Ishikawa (cell line): ENCODE results near the gene RIPOR1.

Experiments
- CEBPB ChIP-seq: IDR thresholded peaks from 2 replicates; pipeline ENCODE4 v1.6.1; 2012
- CREB1 ChIP-seq: IDR thresholded peaks from 2 replicates; pipeline ENCODE4 v1.6.1; 2012; ENCODE audit warnings: low read depth
- EGR1 ChIP-seq: IDR thresholded peaks from 2 replicates; pipeline ENCODE4 v1.6.1; 2012
- EP300 ChIP-seq: IDR thresholded peaks from 2 replicates; pipeline ENCODE4 v1.6.1; 2012; ENCODE audit warnings: borderline replicate concordance
- FOXM1 ChIP-seq: IDR thresholded peaks from 2 replicates; pipeline ENCODE4 v1.6.1; 2012; ENCODE audit warnings: low read depth, borderline replicate concordance
- NFIC ChIP-seq: IDR thresholded peaks from 2 replicates; pipeline ENCODE4 v1.6.1; 2012
- RAD21 ChIP-seq: IDR thresholded peaks from 2 replicates; pipeline ENCODE4 v1.6.1; 2012; ENCODE audit warnings: low read depth
- REST ChIP-seq: IDR thresholded peaks from 2 replicates; pipeline ENCODE4 v1.6.1; 2012; ENCODE audit warnings: low read depth, mild to moderate bottlenecking
- TAF1 ChIP-seq: IDR thresholded peaks from 2 replicates; pipeline ENCODE4 v1.6.1; 2012; ENCODE audit warnings: low read depth, mild to moderate bottlenecking
- TCF12 ChIP-seq: IDR thresholded peaks from 2 replicates; pipeline ENCODE4 v1.6.1; 2012; ENCODE audit warnings: low read depth
- TEAD4 ChIP-seq: IDR thresholded peaks from 2 replicates; pipeline ENCODE4 v1.6.1; 2012
- USF1 ChIP-seq: IDR thresholded peaks from 2 replicates; pipeline ENCODE4 v1.6.1; 2012
- YY1 ChIP-seq: IDR thresholded peaks from 2 replicates; pipeline ENCODE4 v1.6.1; 2012; ENCODE audit warnings: low read depth
- ZBTB7A ChIP-seq: IDR thresholded peaks from 2 replicates; pipeline ENCODE4 v1.6.1; 2012; ENCODE audit warnings: low read depth
- TF ChIP-seq, protein P1 (sequence below): IDR thresholded peaks from 2 replicates; pipeline ENCODE4 v1.6.1; 2012

RIPOR1 gene

DNA sequence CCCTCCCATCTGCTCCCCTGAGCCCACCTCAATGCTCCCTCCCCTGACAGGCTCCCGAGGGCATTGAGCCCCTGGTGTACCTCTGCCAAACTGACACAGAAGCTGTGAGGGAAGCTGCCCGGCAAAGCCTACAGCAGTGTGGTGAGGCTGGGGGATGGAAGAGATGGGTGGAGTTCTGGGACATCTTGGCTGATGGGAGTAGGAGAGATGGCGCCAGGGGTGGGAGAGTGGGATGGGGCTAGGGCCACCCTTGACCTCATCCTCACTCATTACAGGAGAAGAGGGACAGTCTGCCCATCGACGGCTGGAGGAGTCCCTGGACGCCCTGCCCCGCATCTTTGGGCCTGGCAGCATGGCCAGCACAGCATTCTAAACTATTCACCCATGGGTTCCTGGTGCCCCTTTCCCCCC lies 17.5 kb downstream of the RIPOR1 start:
- TF ChIP-seq EGR1, result no peak
- no peak for TF ChIP-seq NFIC
- TF ChIP-seq YY1, result no peak
- no peak for TF ChIP-seq FOXM1
- TF ChIP-seq REST, result no peak
- no peak for TF ChIP-seq TAF1
- no peak for TF ChIP-seq TCF12
- no peak for TF ChIP-seq RAD21
- TF ChIP-seq TEAD4, result no peak
- TF ChIP-seq CREB1, result no peak
- TF ChIP-seq CEBPB, result no peak
- TF ChIP-seq EP300, result no peak
- TF ChIP-seq ZBTB7A, result no peak
- TF ChIP-seq USF1, result no peak
- TF ChIP-seq, protein P1, sequence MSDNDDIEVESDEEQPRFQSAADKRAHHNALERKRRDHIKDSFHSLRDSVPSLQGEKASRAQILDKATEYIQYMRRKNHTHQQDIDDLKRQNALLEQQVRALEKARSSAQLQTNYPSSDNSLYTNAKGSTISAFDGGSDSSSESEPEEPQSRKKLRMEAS, result no peak

GRCh38 chr16:67546761-67547422 lies 18.3 kb downstream of the RIPOR1 start:
- TF ChIP-seq TAF1, result no peak
- 0 out of 2 replicates have a peak, but pooled peaks have one; percentile 16 for TF ChIP-seq USF1
- no peak for TF ChIP-seq TEAD4
- peak; percentile 84 for TF ChIP-seq RAD21
- no peak for TF ChIP-seq FOXM1
- TF ChIP-seq EGR1, result no peak
- TF ChIP-seq REST, result no peak
- no peak for TF ChIP-seq CREB1
- TF ChIP-seq, protein P1, result no peak
- no peak for TF ChIP-seq EP300
- TF ChIP-seq YY1, result no peak
- no peak for TF ChIP-seq TCF12
- no peak for TF ChIP-seq CEBPB
- no peak for TF ChIP-seq NFIC
- TF ChIP-seq ZBTB7A, result no peak

GRCh38 chr16:67547423-67548264 lies 19.0 kb downstream of the RIPOR1 start:
- TF ChIP-seq FOXM1 (no peak), TEAD4 (no peak), TAF1 (no peak), REST (no peak), CEBPB (no peak), CREB1 (no peak), RAD21 (no peak), TCF12 (no peak), YY1 (no peak), EGR1 (no peak), ZBTB7A (no peak), NFIC (no peak), USF1 (no peak), EP300 (no peak)
